HG03135 (cell line): ENCODE data around the gene BHLHA15.

ENCODE experiments used
- ATAC-seq: cut with Tn5 transposase; IDR thresholded peaks from one replicate; pipeline ENCODE4 v1.9.1; 2021; ENCODE audit warnings: mild to moderate bottlenecking, moderate library complexity; ENCODE audit not compliant: unreplicated experiment

The BHLHA15 gene

GRCh38 chr7:98240961-98241673 lies 29.9 kb downstream of the BHLHA15 start:
- ATAC-seq: no peak

- no peak for ATAC-seq
These were observed 30.5 kb downstream of the BHLHA15 start for GRCh38 chr7:98241674-98242241.

GRCh38 chr7:98242342-98242741 lies 31.1 kb downstream of the BHLHA15 start:
- ATAC-seq: no peak

GRCh38 chr7:98242934-98243333 lies 31.7 kb downstream of the BHLHA15 start:
- no peak for ATAC-seq

- no peak for ATAC-seq
These were observed 33.6 kb downstream of the BHLHA15 start for GRCh38 chr7:98244871-98245270.

GRCh38 chr7:98248156-98248555 lies 36.9 kb downstream of the BHLHA15 start:
- ATAC-seq: no peak

GRCh38 chr7:98249106-98249505 lies 37.9 kb downstream of the BHLHA15 start:
- no peak for ATAC-seq

- no peak for ATAC-seq
These were observed 39.5 kb downstream of the BHLHA15 start for GRCh38 chr7:98250789-98251188.

- ATAC-seq: peak; percentile 18
These were observed 40.0 kb downstream of the BHLHA15 start for GRCh38 chr7:98251231-98251600.

GRCh38 chr7:98251601-98252424 lies 40.6 kb downstream of the BHLHA15 start, which contains the start of gene TECPR1:
TECPR1 (minus strand) TSS chr7:98252232; CDS start chr7:98246146, 6,086 bp downstream.
- peak; percentile 97 for ATAC-seq

- ATAC-seq: no peak
These were observed 41.3 kb downstream of the BHLHA15 start for GRCh38 chr7:98252425-98253054.

GRCh38 chr7:98254516-98254915 lies 43.3 kb downstream of the BHLHA15 start:
- ATAC-seq: no peak

GRCh38 chr7:98254951-98255610 lies 43.8 kb downstream of the BHLHA15 start:
- ATAC-seq: no peak

GRCh38 chr7:98256431-98256830 lies 45.2 kb downstream of the BHLHA15 start:
- ATAC-seq: no peak

- ATAC-seq: no peak
These were observed 46.5 kb downstream of the BHLHA15 start for GRCh38 chr7:98257701-98258100.
